H1 (cell line): ENCODE results near the gene FAM184B. TPM values are rescaled to one million over a fixed set of nuclear protein-coding genes. Genes with fewer than 3 reads are reported as not detected.
A peak's percentile ranks its signal among the peaks of the same experiment; 100 is the strongest.

Experiments used
- CTCF ChIA-PET: fragments of 300-600 bp; sonication (Branson Sonifier 250); formaldehyde crosslinking; loops from one replicate; lab custom pipeline; 2021; ENCODE audit not compliant: partially characterized antibody; lab: Charles Lee
- POLR2A ChIA-PET: fragments of 300-600 bp; sonication (Branson Sonifier 250); formaldehyde crosslinking; loops from one replicate; lab custom pipeline; 2021; ENCODE audit warnings: inconsistent platforms; ENCODE audit not compliant: partially characterized antibody; lab: Charles Lee
- DNase-seq, 2 experiments: peaks; one replicate each; pipeline versions ENCODE4 v3.0.0 to v3.0.0-alpha.2; 2010 to 2022; ENCODE audit warnings: low spot score in 2 of 2, low read depth in 1 of 2, mixed read lengths in 1 of 2
- FAIRE-seq: peaks from 2 replicates; lab custom pipeline; 2011; peaks lifted over from hg19 to GRCh38; lab: Jason Lieb, UNC
- H2AFZ ChIP-seq: 2 replicates; pipeline ENCODE4 v1.8.1; 2012; ENCODE audit warnings: low read length, inconsistent platforms
- H2AK5ac ChIP-seq: 2 replicates; pipeline ENCODE4 v1.6.1; 2013; ENCODE audit warnings: low read depth, low read length
- H2BK120ac ChIP-seq: replicated peaks from 2 replicates; pipeline ENCODE3; 2013; ENCODE audit warnings: low read depth, low read length, inconsistent platforms
- H2BK12ac ChIP-seq: 2 replicates; pipeline ENCODE4 v1.6.1; 2013; ENCODE audit warnings: low read depth, low read length
- H2BK15ac ChIP-seq: 2 replicates; pipeline ENCODE4 v1.6.1; 2013; ENCODE audit warnings: low read length
- H2BK20ac ChIP-seq: 2 replicates; pipeline ENCODE4 v1.6.1; 2013; ENCODE audit warnings: low read length
- H2BK5ac ChIP-seq: 2 replicates; pipeline ENCODE4 v1.6.1; 2013; ENCODE audit warnings: low read depth, low read length
- H3K14ac ChIP-seq: 2 replicates; pipeline ENCODE4 v1.6.1; 2013; ENCODE audit warnings: inconsistent platforms; ENCODE audit not compliant: insufficient read length
- H3K18ac ChIP-seq: 2 replicates; pipeline ENCODE4 v1.6.1; 2013; ENCODE audit warnings: low read length; ENCODE audit errors: extremely low read depth
- H3K23ac ChIP-seq: 2 replicates; pipeline ENCODE4 v1.6.1; 2013; ENCODE audit warnings: inconsistent platforms; ENCODE audit not compliant: insufficient read length
- H3K23me2 ChIP-seq: 2 replicates; pipeline ENCODE4 v1.6.1; 2013; ENCODE audit warnings: low read depth, low read length
- H3K27ac ChIP-seq: 2 replicates; pipeline ENCODE4 v1.6.1; 2011; ENCODE audit warnings: low read depth, low read length, inconsistent platforms
- H3K27me3 ChIP-seq, 4 experiments: replicated peaks in 1 of 4; 1 replicate in 1 of 4; 2 replicates in 3 of 4; pipeline versions ENCODE4 v1.6.1 to v1.8.1; 2011 to 2013; ENCODE audit warnings: low read length in 3 of 4, mild to moderate bottlenecking in 3 of 4, inconsistent platforms in 2 of 4, mixed read lengths in 2 of 4, moderate library complexity in 1 of 4; ENCODE audit not compliant: control insufficient read depth in 3 of 4, insufficient read depth in 3 of 4; ENCODE audit errors: extremely low read depth in 1 of 4
- H3K36me3 ChIP-seq, 4 experiments: 2 replicates each; pipeline versions ENCODE4 v1.6.1 to v1.8.1; 2011 to 2013; ENCODE audit warnings: mild to moderate bottlenecking in 4 of 4, low read length in 3 of 4, moderate library complexity in 2 of 4, control low read depth in 1 of 4, inconsistent platforms in 1 of 4; ENCODE audit not compliant: insufficient read depth in 4 of 4, control insufficient read depth in 2 of 4
- H3K4ac ChIP-seq: replicated peaks from 2 replicates; pipeline ENCODE3; 2013; ENCODE audit warnings: low read length, low read depth, mixed read lengths, inconsistent platforms; ENCODE audit not compliant: insufficient read length
- H3K4me1 ChIP-seq, 4 experiments: replicated peaks in 1 of 4; 1 replicate in 1 of 4; 2 replicates in 3 of 4; pipeline versions ENCODE4 v1.6.1 to v1.8.1; 2011 to 2013; ENCODE audit warnings: low read length in 3 of 4, inconsistent platforms in 2 of 4, mixed read lengths in 1 of 4; ENCODE audit not compliant: insufficient read depth in 4 of 4, control insufficient read depth in 3 of 4
- H3K4me2 ChIP-seq, 2 experiments: 2 replicates each; pipeline versions ENCODE4 v1.6.1 to v1.8.1; 2011 to 2013; ENCODE audit warnings: low read depth in 2 of 2, low read length in 2 of 2, control low read depth in 1 of 2, inconsistent platforms in 1 of 2, mild to moderate bottlenecking in 1 of 2; ENCODE audit not compliant: insufficient read depth in 1 of 2
- H3K4me3 ChIP-seq, 4 experiments: fragments of 200-600, 300-600 bp in 1 of 4; sonication (generic), shearing (Covaris generic), sonication (Bioruptor Twin) in 1 of 4; 2 replicates each; pipeline versions ENCODE4 v1.5.1 to v1.8.1; 2011 to 2016; ENCODE audit warnings: low read length in 4 of 4, low read depth in 3 of 4, control low read depth in 2 of 4, inconsistent platforms in 2 of 4, mild to moderate bottlenecking in 2 of 4, mixed read lengths in 1 of 4, moderate library complexity in 1 of 4; ENCODE audit not compliant: insufficient read depth in 2 of 4; ENCODE audit errors: extremely low read depth in 1 of 4
- H3K56ac ChIP-seq: replicated peaks from 2 replicates; pipeline ENCODE3; 2013; ENCODE audit warnings: low read depth, mild to moderate bottlenecking, mixed read lengths, low read length, inconsistent platforms; ENCODE audit not compliant: insufficient read length
- H3K79me1 ChIP-seq: 2 replicates; pipeline ENCODE4 v1.6.1; 2013; ENCODE audit warnings: low read depth, low read length, control low read depth
- H3K79me2 ChIP-seq, 2 experiments: 2 replicates each; pipeline versions ENCODE4 v1.6.1 to v1.8.1; 2012 to 2013; ENCODE audit warnings: low read length in 2 of 2, mild to moderate bottlenecking in 2 of 2, inconsistent platforms in 1 of 2; ENCODE audit not compliant: insufficient read depth in 2 of 2, control insufficient read depth in 1 of 2
- H3K9ac ChIP-seq, 4 experiments: replicated peaks in 1 of 4; 1 replicate in 1 of 4; 2 replicates in 3 of 4; pipeline versions ENCODE4 v1.6.1 to v1.8.1; 2011 to 2013; ENCODE audit warnings: low read depth in 3 of 4, low read length in 3 of 4, control low read depth in 2 of 4, mild to moderate bottlenecking in 2 of 4, moderate library complexity in 2 of 4, inconsistent platforms in 1 of 4; ENCODE audit errors: extremely low read depth in 1 of 4
- H3K9me3 ChIP-seq, 2 experiments: 2 replicates each; pipeline versions ENCODE4 v1.6.1 to v1.8.1; 2012 to 2013; ENCODE audit warnings: mild to moderate bottlenecking in 2 of 2, moderate library complexity in 2 of 2, control low read depth in 1 of 2, inconsistent platforms in 1 of 2, low read depth in 1 of 2, low read length in 1 of 2, mixed read lengths in 1 of 2; ENCODE audit not compliant: insufficient read depth in 2 of 2
- H4K20me1 ChIP-seq, 2 experiments: replicated peaks in 1 of 2; 2 replicates each; pipeline versions ENCODE3 to v1.8.1; 2011 to 2013; ENCODE audit warnings: inconsistent platforms in 2 of 2, low read length in 2 of 2, mild to moderate bottlenecking in 1 of 2; ENCODE audit not compliant: insufficient read depth in 2 of 2, control insufficient read depth in 1 of 2
- H4K5ac ChIP-seq: 2 replicates; pipeline ENCODE4 v1.6.1; 2013; ENCODE audit warnings: low read length, low read depth, mixed read lengths, inconsistent platforms; ENCODE audit not compliant: insufficient read length
- H4K8ac ChIP-seq: 2 replicates; pipeline ENCODE4 v1.8.0; 2013; ENCODE audit warnings: mild to moderate bottlenecking, moderate library complexity, low read length, inconsistent platforms; ENCODE audit not compliant: insufficient read depth; ENCODE audit errors: extremely low read depth
- H4K91ac ChIP-seq: replicated peaks from 2 replicates; pipeline ENCODE3; 2013; ENCODE audit warnings: low read length, mixed read lengths, inconsistent platforms; ENCODE audit not compliant: insufficient read length
- BRCA1 ChIP-seq: IDR thresholded peaks from 2 replicates; pipeline ENCODE4 v1.6.1; 2012; ENCODE audit warnings: low read depth, low read length, improper control_type of control experiment
- CHD1 ChIP-seq: IDR thresholded peaks from 2 replicates; pipeline ENCODE4 v1.6.1; 2012; ENCODE audit warnings: low read depth, low read length, improper control_type of control experiment
- CHD2 ChIP-seq: IDR thresholded peaks from 2 replicates; pipeline ENCODE4 v1.6.1; 2012; ENCODE audit warnings: low read length, improper control_type of control experiment
- JUN ChIP-seq: IDR thresholded peaks from 2 replicates; pipeline ENCODE4 v1.6.1; 2011; ENCODE audit warnings: low read depth, mild to moderate bottlenecking, improper control_type of control experiment, low read length
- KDM5A ChIP-seq: fragments of 200-600 bp; IDR thresholded peaks from 2 replicates; pipeline ENCODE4 v1.7.1; 2012; ENCODE audit warnings: mild to moderate bottlenecking, low read length, inconsistent platforms, mixed read lengths
- MAFK ChIP-seq: IDR thresholded peaks from 2 replicates; pipeline ENCODE4 v1.6.1; 2012; ENCODE audit warnings: low read depth, mild to moderate bottlenecking, improper control_type of control experiment, low read length
- NRF1 ChIP-seq: IDR thresholded peaks from 2 replicates; pipeline ENCODE4 v1.6.1; 2011; ENCODE audit warnings: mild to moderate bottlenecking, low read depth, low read length, improper control_type of control experiment
- POLR2A ChIP-seq, 2 experiments: IDR thresholded peaks; 1 replicate in 1 of 2; 2 replicates in 1 of 2; pipeline ENCODE4 v1.6.1; 2011; ENCODE audit warnings: low read depth in 2 of 2, low read length in 2 of 2, mild to moderate bottlenecking in 2 of 2; ENCODE audit errors: control extremely low read depth in 1 of 2
- SIRT6 ChIP-seq: IDR thresholded peaks from one replicate; pipeline ENCODE4 v1.7.1; 2012; ENCODE audit warnings: low read length, inconsistent platforms
- SP2 ChIP-seq: IDR thresholded peaks from 2 replicates; pipeline ENCODE4 v1.6.1; 2012; ENCODE audit warnings: mild to moderate bottlenecking, low read length, inconsistent platforms
- SP4 ChIP-seq: IDR thresholded peaks from 2 replicates; pipeline ENCODE4 v1.6.1; 2012; ENCODE audit warnings: low read length, inconsistent platforms
- TAF7 ChIP-seq: optimal IDR thresholded peaks from 2 replicates; pipeline ENCODE3; 2011; ENCODE audit warnings: low read depth, mild to moderate bottlenecking, inconsistent platforms, low read length, moderate library complexity, borderline replicate concordance
- YY1 ChIP-seq: IDR thresholded peaks from 2 replicates; pipeline ENCODE4 v1.6.1; 2011; ENCODE audit warnings: low read depth, mild to moderate bottlenecking, low read length
- WGBS, 2 experiments: shearing (Covaris generic) in 1 of 2; methylation state at CpG; one replicate each; pipeline versions ENCODE4 v1.1.6 to v1.1.7; 2013 to 2015; ENCODE audit warnings: low lambda C conversion rate in 2 of 2, mixed read lengths in 2 of 2, inconsistent platforms in 1 of 2, low coverage in 1 of 2, missing lambda C conversion rate in 1 of 2; ENCODE audit not compliant: insufficient replicate concordance in 2 of 2, insufficient coverage in 1 of 2, insufficient read length in 1 of 2; ENCODE audit errors: extremely low coverage in 1 of 2, missing lambda C conversion rate in 1 of 2; 5-methylcytosine and 5-hydroxymethylcytosine counted together
- polyA plus RNA-seq, 7 experiments: library from polyadenylated mRNA; depleted of rRNA in 3 of 7; stranded (reverse) in 5 of 7; unstranded in 2 of 7; fragments of >200 nt in 5 of 7; fragments of 200-250 nt in 2 of 7; gene quantifications; 1 replicate in 5 of 7; 2 replicates in 1 of 7; 4 replicates in 1 of 7; pipeline versions ENCODE4 v1.2.1 to v1.2.3, GENCODE V29; 2011 to 2013; ENCODE audit warnings: missing spikeins in 2 of 7, mixed read lengths in 2 of 7
- total RNA-seq: library from RNA; stranded (reverse); fragmentation: NEBNext Ultra II Directional; extraction: Animal tissue kit (Norgen Biotek cat#: 25700); gene quantifications from 2 replicates; pipeline ENCODE4 v1.2.1, GENCODE V29; 2021

Gene FAM184B
- total and polyA plus RNA-seq, 2 of the 8 experiments (the other 6 are each of a cell fraction or from before 2014, with no cell fraction given): 0.05 to 0.39 TPM

DNA sequence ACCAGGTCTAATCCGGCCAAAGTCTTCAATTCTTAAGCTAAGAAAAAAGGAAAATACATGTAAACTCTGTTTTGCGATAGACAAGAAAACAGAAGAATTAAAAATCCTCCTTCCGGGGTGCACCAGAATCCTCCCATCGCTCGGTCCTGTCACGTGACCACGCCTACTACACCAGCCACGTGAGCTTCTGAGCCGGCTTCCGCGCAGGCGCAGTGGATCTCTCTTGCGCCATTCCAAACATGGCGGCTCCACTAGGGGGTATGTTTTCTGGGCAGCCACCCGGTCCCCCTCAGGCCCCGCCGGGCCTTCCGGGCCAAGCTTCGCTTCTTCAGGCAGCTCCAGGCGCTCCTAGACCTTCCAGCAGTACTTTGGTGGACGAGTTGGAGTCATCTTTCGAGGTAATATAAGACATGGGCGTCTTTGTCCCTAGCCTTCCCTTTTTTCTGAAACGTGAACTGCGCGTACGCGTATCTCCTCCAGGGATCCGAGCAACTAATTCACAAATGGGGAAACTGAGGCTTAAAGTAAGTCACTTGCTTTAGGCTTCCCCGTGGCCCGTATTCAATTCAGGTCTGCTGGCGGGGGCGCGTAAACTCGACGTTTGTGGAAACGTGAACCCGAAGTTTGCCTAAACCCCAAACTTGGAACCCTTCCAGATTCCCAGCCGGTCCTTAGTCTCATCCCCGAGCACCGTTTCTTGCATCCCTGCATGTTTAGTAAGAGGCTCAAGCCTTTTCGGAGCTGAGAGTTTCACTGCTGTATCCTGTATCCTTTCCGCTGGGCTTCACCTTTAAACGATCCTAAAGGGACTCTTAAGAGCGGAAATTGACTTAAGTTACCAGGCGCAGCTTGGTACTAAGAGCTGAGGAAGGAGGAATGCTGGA is 166.8 kb downstream of the FAM184B start, which contains the start of gene MED28:
MED28 (plus strand) TSS at position 226 of the 884 bp plus-strand sequence; CDS start at position 240, 14 bp downstream.
- Histone ChIP-seq H2BK15ac (no peak within 1 kb of the TSS), H3K27ac (peak within 1 kb of the TSS; percentile 95), H3K79me2 (peaks cover 34 to 51% of the 10 kb centered on the region in 2 experiments), H3K4me3 (peak within 1 kb of the TSS; percentile 81 to 100 (median 100)), H3K27me3 (no peaks in the 10 kb centered on the region), H4K8ac (peak within 1 kb of the TSS; percentile 99), H3K79me1 (peaks cover 20% of the 10 kb centered on the region), H2BK12ac (peak within 1 kb of the TSS; percentile 63; the same call in 1 of the 2 replicates), H3K4ac (peak within 1 kb of the TSS; percentile 93), H3K4me2 (peak within 1 kb of the TSS; percentile 79 to 81), H2BK120ac (no peak within 1 kb of the TSS), H3K23me2 (peaks cover 7% of the 10 kb centered on the region; the same call in 1 of the 2 replicates), H4K5ac (peak within 1 kb of the TSS; percentile 70), H3K23ac (no peak within 1 kb of the TSS), H2BK20ac (no peak within 1 kb of the TSS), H3K18ac (peak within 1 kb of the TSS; percentile 13; the same call in 1 of the 2 replicates), H4K20me1 (peaks cover 4 to 20% of the 10 kb centered on the region in 2 experiments), H3K14ac (no peak within 1 kb of the TSS), H3K56ac (peak within 1 kb of the TSS; percentile 86), H3K36me3 (peaks cover 4 to 22% (median 16%) of the 10 kb centered on the region in 4 experiments), H2AFZ (peak within 1 kb of the TSS; percentile 94), H3K9ac (peak within 1 kb of the TSS; percentile 90 to 100 (median 96)), H2BK5ac (peak within 1 kb of the TSS; percentile 88), H3K4me1 (peaks cover 0 to 4% (median 0%) of the 10 kb centered on the region in 4 experiments; a peak in 1 of 7 replicates), H4K91ac (peak within 1 kb of the TSS; percentile 44), H3K9me3 (no peaks in the 10 kb centered on the region), H2AK5ac (peak within 1 kb of the TSS; percentile 48; the same call in 1 of the 2 replicates)
- FAIRE-seq: peak; percentile 87
- 3% methylated on average over 45 of the region's 46 CpGs; no CpG with 5 or more reads in 1 of the 2 experiments for WGBS, 2 experiments
- DNase-seq: peak; percentile 83 to 93
- POLR2A ChIA-PET: interaction anchor here (0.7 to 2.5 kb wide), 18 partner anchors 9 to 197 kb away, joined by 3 to 14 read pairs (median 4); partner anchors contain the start of genes DCAF16, FAM184B, LAP3 and QDPR
- CTCF ChIA-PET: interaction anchor here (0.6 to 2.6 kb wide), 4 partner anchors 9 to 69 kb away, joined by 3 to 16 read pairs (median 4); no protein-coding TSS in a partner anchor
- TF ChIP-seq CHD1 (no peak), TAF7 (peak; percentile 81), KDM5A (peak; percentile 78), BRCA1 (no peak), JUN (no peak), CHD2 (no peak), MAFK (no peak), SP2 (no peak), NRF1 (peak; percentile 69), SP4 (peak; percentile 93; the same call in 1 of the 2 replicates), YY1 (peak; percentile 98), SIRT6 (no peak), POLR2A (IDR thresholded peaks at IDR 0.05; ENCODE audit: control extremely low read depth in 1 of 2, low read depth in 2 of 2, low read length in 2 of 2) (peak; percentile 89 to 90)
